VCaP (cell line): ENCODE results near the gene PIMREG.

Source experiments
- H3K27ac ChIP-seq: fragments of 450-650 bp; 2 replicates; pipeline ENCODE4 v1.5.1; 2017
- CTCF ChIP-seq: fragments of 450-650 bp; conservative IDR thresholded peaks from 2 replicates; pipeline ENCODE4 v1.5.1; 2017; ENCODE audit warnings: mild to moderate bottlenecking, moderate library complexity

PIMREG gene

DNA sequence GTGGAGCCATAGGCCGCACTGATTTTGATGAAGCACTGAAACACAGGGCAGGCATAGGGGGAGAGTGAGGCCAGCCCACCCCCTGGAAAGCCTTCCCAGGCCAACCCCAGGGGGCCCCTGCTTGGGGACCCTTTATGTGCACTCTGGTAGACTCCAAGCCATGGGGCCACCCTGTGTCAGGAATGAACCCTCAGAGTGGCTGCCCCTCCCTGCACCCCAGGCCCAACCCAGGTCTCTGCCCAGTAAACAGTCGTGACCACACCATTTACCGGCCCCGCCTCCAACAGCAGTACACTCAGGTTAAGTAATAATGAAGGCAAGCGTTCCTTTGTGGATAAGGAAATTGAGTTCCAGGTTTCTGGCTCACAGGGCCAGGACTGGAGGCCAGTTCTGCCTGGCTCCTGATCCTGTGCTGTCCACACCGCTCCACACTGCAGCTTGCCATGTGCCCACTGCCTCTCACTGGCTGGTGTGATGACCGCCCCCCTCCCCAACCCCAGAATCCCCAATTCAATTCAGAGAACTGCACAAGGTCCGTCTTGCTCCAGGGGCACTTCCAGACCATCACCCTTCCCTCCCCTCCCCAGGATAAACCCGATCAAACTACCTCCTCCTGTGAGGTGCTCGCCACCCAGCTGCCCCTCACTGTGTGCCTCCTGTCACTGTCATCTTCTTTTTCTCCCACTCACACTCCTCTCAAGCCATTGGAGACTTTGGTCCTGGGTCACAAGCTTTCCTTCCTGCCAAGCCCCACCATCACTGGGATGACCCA lies 13.6 kb downstream of the PIMREG start:
- TF ChIP-seq CTCF, result no peak
- H3K27ac ChIP-seq, result no peak overlapping the region

DNA sequence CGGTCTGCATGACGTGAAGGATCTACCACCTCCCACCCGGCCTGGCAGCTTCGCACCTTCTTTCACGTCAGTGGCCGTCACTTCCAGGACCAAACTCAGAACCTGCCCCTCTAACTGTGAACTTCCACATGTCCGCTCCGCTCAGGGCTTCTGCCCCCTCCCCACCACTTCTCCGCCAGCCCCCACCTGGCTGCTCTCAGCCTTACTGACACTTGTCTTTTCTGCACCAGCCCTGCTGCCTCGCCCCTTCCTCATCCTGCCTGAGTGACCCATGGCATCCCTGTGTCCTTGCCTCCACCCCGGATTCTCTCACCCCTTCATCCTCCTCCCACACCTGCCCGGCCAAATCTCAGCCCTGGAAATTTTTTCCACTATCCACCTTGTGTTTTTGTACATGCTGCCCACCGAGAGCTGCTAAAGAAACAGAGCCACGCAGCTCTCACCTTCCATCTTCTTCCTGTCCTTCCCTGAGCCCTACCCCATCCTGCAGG lies 14.2 kb downstream of the PIMREG start:
- no peak for TF ChIP-seq CTCF
- no peak overlapping the region for H3K27ac ChIP-seq

- TF ChIP-seq CTCF, result no peak
- no peak overlapping the region for H3K27ac ChIP-seq
Measured at GRCh38 chr17:6460531-6461161, 16.4 kb downstream of the PIMREG start.

GRCh38 chr17:6461246-6461645 lies 17.0 kb downstream of the PIMREG start:
- TF ChIP-seq CTCF, result no peak
- H3K27ac ChIP-seq, result no peak overlapping the region

GRCh38 chr17:6461792-6462524 lies 17.7 kb downstream of the PIMREG start:
- no peak overlapping the region for H3K27ac ChIP-seq
- no peak for TF ChIP-seq CTCF

DNA sequence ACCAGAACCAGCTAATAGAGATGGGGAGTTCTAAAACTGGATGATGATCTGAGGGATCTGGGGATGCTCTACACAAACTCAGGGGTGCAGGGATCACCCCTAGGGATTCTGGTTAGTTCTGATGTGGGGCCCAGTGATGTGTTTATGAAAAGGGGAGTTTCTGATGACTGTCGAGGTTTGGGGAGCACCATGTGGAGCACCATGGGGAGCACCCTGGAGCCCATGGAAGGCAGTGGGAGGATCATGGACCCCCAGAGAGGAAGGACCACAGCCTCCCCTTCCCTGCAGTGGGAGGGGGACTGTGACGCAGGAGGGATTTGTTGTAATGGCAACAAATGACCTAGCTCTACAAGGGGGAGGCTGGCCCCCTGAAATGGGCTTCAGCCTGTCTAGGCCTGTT lies 18.4 kb downstream of the PIMREG start:
- no peak for TF ChIP-seq CTCF

More for the DNA sequence above, 18.4 kb downstream of the PIMREG start:
- no peak overlapping the region for H3K27ac ChIP-seq
